Body of pancreas (tissue), 4 donors: ENCODE results near the gene XRRA1.

ENCODE experiments used
- CTCF ChIP-seq, 7 experiments: fragments of 450-650 bp in 4 of 7; fragments of 200-600 bp in 3 of 7; sonication (generic) in 3 of 7; IDR thresholded peaks; one replicate each; pipeline ENCODE4 v1.5.1; 2016 to 2019; ENCODE audit warnings: antibody characterized with exemption in 7 of 7
- POLR2A ChIP-seq, 3 donors: fragments of 450-650 bp; IDR thresholded peaks; one replicate each; pipeline ENCODE4 v1.6.1; 2016; ENCODE audit warnings: antibody characterized with exemption in 3 of 3, mild to moderate bottlenecking in 2 of 3

GRCh38 chr11:74971424-74971823, 22.5 kb upstream of the XRRA1 start:
- TF ChIP-seq CTCF (IDR thresholded peaks at IDR 0.05) (no peak), POLR2A (IDR thresholded peaks at IDR 0.05) (no peak)
